ENCODE results near the gene ACADM. TPM values are rescaled to one million over a fixed set of nuclear protein-coding genes. Genes with fewer than 3 reads are reported as not detected.
A peak's percentile ranks its signal among the peaks of the same experiment; 100 is the strongest.

Gene ACADM
- total RNA-seq, 4 donors from 2014 or later = 59.4 to 191 (median 98.8) TPM

DNA sequence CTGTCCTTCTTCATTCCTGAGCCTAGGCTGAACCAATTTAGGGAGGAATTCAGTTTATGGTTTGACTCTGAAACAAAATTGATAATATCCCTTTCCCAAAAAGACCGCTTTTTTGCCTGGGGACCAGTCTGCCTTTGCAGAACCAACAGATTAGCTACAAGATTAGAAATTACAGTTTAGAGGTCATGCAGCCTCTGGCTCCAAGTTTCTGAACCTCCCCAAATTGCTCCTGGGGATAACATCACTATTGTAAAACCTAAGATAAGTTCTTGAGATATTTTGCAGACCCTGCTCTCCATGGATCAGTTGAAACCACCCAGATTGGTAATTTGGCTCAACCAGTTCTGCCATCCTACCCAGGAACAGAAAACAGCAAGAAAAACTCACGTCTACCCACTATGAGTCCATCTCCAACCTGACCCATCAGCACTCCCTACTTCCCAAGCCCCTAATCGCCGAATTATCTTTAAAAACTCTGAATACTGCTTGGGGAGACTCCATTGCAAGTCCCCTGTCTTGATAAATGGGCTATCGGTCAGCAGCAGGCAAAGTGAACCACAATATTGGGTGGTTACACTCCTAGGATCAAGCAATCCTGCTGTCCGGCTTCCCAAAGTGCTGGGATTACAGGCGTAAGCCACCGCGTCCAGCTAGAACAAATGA, 60.9 kb downstream of the ACADM start:
- H3K4me1 ChIP-seq = peaks cover 0 to 36% (median 12%) of the 10 kb centered on the region in 4 donors
- no peak for DNase-seq
- H3K9me3 ChIP-seq = no peaks in the 10 kb centered on the region
- H3K4me3 ChIP-seq = peak overlapping the region; percentile 55 to 71 (median 66)
- no peak for TF ChIP-seq CTCF (IDR thresholded peaks at IDR 0.05)
- TF ChIP-seq POLR2A (IDR thresholded peaks at IDR 0.05) = no peak
- peak overlapping the region; percentile 79 to 86 (median 80) for H3K27ac ChIP-seq
- peaks cover 0 to 2% (median 0%) of the 10 kb centered on the region in 3 donors for H3K36me3 ChIP-seq
- H3K27me3 ChIP-seq = no peaks in the 10 kb centered on the region

DNA sequence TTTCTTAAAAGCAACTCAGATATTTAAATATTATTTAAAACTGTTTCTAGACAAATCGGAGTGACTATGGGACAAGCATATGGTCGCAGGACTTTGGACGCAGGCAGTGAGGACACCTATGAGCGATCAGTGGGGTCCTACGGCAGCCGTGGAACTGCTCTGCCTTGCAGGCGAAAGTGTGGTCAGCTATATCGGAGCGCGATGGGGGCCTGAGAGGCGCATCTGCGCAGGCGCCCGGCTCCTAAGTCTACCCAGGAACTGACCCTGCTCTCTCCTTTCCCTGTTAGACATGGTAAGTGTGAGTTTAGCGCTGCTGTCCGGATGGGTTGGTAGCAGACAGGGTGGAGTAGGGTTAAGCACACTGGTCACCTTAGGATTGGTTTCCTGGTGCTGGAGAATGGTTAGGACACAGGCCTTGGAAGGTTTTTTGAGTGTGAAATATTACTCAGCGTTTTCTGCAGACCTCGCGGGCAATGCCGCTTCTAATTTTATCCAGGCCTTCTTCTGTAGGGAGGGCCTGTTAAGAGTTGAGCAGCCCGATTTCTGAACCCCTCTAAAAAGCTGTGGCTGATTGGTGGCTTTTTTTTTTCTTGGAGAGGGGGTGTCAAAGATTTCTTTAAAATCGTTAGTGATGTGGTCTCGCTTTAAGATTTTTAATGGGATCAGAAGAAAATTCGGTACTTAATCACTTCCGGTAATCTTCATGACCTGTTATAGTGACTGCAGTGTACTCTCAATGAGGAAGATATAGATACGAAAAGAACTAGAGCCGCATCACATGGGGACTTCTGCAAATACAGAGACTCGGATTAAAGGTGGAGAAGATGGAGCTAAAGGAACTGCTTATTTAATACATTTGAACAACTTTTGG, 61.7 kb downstream of the ACADM start, which contains the start of gene RABGGTB:
RABGGTB (plus strand) TSS at position 274 of the 871 bp plus-strand sequence; CDS start at position 290, 16 bp downstream.
- H3K27ac ChIP-seq = peak within 1 kb of the TSS; percentile 79 to 86 (median 80)
- peak; percentile 94 to 98 (median 95) for DNase-seq
- peak within 1 kb of the TSS; percentile 55 to 71 (median 66) for H3K4me3 ChIP-seq
- H3K36me3 ChIP-seq = peaks cover 0 to 9% (median 0%) of the 10 kb centered on the region in 3 donors
- no peaks in the 10 kb centered on the region for H3K9me3 ChIP-seq
- no peaks in the 10 kb centered on the region for H3K27me3 ChIP-seq
- TF ChIP-seq POLR2A (IDR thresholded peaks at IDR 0.05) = peak; percentile 80 to 83
- TF ChIP-seq CTCF (IDR thresholded peaks at IDR 0.05) = no peak
- peaks cover 0 to 44% (median 12%) of the 10 kb centered on the region in 4 donors for H3K4me1 ChIP-seq

DNA sequence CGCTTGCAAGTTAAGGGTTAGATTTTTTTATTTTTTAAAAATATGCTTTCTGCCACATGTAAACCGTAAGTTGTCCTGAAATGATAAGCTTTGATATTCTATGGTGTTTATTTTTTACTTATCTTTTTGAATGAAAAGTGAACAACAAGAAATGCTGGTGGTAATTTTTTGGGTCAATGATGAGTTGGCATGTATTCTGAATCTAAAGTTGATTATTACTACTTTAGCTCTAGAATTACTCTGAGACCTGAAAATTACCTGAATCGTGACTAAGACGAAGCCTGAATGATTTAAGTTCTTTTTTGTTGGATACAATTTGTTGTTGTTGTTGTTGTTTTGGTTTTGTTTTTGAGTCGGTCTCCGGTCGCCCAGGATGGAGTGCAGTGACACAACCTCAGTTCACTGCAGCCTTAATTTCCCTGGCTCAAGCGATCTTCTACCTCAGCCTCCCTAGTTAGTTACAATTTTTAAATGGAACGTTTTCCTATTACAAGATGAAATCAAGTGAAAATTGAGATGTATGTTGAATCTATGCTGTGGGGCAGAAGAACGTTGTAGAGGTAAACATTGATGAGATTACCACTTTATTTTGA, 62.5 kb downstream of the ACADM start:
- Histone ChIP-seq H3K4me1 (peaks cover 0 to 46% (median 12%) of the 10 kb centered on the region in 4 donors), H3K4me3 (peak overlapping the region; percentile 55 to 71 (median 66)), H3K9me3 (no peaks in the 10 kb centered on the region), H3K27me3 (no peaks in the 10 kb centered on the region), H3K27ac (peak overlapping the region in 3 of 4 donors; percentile 79 to 86 (median 80)), H3K36me3 (peaks cover 0 to 17% (median 0%) of the 10 kb centered on the region in 3 donors)
- TF ChIP-seq CTCF (IDR thresholded peaks at IDR 0.05) (no peak), POLR2A (IDR thresholded peaks at IDR 0.05) (no peak)
- no peak for DNase-seq

GRCh38 chr1:75787524-75787923, 63.0 kb downstream of the ACADM start:
- Histone ChIP-seq H3K36me3 (peaks cover 0 to 22% (median 0%) of the 10 kb centered on the region in 3 donors), H3K27ac (peak overlapping the region in 2 of 4 donors; percentile 30 to 86), H3K4me3 (peak overlapping the region; percentile 55 to 71 (median 66)), H3K4me1 (peaks cover 0 to 46% (median 12%) of the 10 kb centered on the region in 4 donors), H3K27me3 (no peaks in the 10 kb centered on the region), H3K9me3 (no peaks in the 10 kb centered on the region)
- TF ChIP-seq POLR2A (IDR thresholded peaks at IDR 0.05) (no peak), CTCF (IDR thresholded peaks at IDR 0.05) (no peak)
- no peak for DNase-seq

DNA sequence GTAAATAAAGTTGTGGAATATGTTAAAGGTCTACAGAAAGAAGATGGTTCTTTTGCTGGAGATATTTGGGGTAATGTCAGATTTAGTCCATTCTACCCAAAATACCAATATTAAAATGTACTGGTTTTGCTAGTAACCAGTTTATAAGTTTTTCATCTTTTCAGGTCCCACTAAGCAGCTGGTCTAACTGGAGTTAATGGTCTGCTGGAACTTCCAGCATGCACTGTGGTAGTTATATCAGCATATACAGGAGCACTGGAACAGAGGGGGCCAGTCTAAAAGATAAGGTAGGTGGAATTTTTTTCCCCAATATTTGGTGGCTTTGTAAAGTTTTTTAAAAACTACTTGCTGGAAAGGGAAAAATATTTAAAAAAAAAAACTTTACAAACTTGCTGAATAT, 65.5 kb downstream of the ACADM start:
- H3K4me1 ChIP-seq = peaks cover 0 to 46% (median 12%) of the 10 kb centered on the region in 4 donors
- DNase-seq = no peak
- H3K4me3 ChIP-seq = peak overlapping the region in 1 of 4 donors; percentile 1
- TF ChIP-seq CTCF (IDR thresholded peaks at IDR 0.05) (no peak), POLR2A (IDR thresholded peaks at IDR 0.05) (no peak)
- no peaks in the 10 kb centered on the region for H3K9me3 ChIP-seq
- H3K27me3 ChIP-seq = no peaks in the 10 kb centered on the region
- no peak overlapping the region for H3K27ac ChIP-seq
- peaks cover 0 to 47% (median 0%) of the 10 kb centered on the region in 3 donors for H3K36me3 ChIP-seq
